GM23248 (cell line): Measurements from ENCODE around the gene RAB14.

Experiments used
- EZH2 ChIP-seq: fragments of 200-600 bp; sonication (generic); IDR thresholded peaks from 2 replicates; pipeline ENCODE4 v1.6.1; 2018; ENCODE audit warnings: antibody characterized with exemption, mild to moderate bottlenecking; ENCODE audit not compliant: insufficient read depth, poor library complexity, severe bottlenecking
- EZH2phosphoT487 ChIP-seq: fragments of 200-600 bp; sonication (generic); IDR thresholded peaks from 2 replicates; pipeline ENCODE4 v1.6.1; 2018; ENCODE audit warnings: antibody characterized with exemption, moderate library complexity, mild to moderate bottlenecking, low read depth; ENCODE audit not compliant: insufficient read depth

GRCh38 chr9:121246821-121247561, 45.3 kb upstream of the RAB14 start:
- TF ChIP-seq EZH2phosphoT487 (no peak), EZH2 (no peak)
